ENCODE measurements around the gene SYNDIG1.

SYNDIG1 gene

DNA sequence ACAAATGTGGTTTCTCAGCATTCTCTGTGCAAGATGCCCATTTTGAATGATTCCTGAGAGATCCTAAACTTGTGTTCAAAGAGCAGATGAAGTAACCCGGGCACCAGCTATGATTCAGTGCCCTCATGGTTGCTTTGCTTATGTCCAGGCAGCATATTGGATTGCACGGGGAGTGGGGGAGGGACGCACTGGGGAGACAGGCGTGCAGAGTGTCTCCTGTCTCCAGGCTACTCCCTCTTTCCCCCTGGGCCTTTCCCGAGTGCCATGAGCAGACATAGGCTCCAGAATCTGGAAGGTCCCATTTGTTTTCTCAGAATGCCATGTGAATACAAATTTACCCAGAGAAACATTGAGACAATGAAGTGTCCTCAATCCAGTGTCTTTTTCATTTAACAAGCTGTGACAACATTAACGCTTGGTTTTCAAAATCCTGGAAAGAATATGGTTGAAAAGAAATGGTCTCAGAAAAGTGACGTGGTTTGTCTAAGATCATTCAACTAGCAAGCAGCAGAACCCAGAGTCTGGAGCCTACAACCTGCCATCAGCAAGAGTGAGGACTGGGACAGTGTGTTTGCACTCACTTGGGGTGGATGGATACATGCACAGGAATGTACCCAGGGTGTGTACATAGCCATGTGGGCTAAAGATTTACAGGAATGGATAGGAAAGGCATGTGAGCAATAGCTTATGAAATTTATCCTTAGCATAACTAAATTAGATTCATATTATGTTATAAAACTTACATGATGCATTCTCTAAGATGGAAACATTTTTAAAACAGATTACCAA is 4.2 kb downstream of the SYNDIG1 start:
- FAIRE-seq = no peak

DNA sequence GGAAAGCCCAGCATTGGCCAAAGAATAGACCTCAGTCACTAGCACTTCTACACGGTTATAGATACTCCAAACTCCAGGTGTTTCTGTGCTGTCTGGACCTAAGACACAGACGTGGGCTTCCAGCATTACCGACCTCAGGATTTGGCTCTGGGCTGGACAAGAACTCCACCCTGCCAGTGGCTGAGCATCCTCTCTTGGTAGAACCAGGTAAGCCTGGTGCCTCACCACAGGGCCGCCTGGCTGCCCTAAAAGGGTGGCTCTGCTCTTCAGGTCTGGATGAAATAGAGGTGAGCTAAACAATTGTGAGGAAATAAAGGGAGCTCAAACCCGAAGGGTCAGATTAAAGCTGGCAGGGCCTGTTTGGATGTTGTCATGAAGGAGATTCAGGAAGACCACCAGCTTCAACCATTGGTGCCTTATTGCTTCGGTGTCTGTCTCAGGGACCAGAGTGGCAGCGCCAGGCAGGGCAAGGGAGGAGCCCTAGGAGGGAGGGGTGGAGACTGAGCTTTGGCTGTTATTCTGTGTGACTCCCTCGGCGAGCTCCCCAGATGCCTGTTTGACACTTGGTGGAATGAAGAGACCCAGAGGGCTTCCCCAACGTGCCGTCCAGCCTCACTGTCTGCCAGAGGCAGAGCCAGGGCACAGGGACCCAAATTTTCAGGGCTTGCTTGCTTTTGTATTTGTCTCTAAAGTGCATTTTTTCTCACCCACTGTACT is 8.6 kb downstream of the SYNDIG1 start:
- no peak for FAIRE-seq

DNA sequence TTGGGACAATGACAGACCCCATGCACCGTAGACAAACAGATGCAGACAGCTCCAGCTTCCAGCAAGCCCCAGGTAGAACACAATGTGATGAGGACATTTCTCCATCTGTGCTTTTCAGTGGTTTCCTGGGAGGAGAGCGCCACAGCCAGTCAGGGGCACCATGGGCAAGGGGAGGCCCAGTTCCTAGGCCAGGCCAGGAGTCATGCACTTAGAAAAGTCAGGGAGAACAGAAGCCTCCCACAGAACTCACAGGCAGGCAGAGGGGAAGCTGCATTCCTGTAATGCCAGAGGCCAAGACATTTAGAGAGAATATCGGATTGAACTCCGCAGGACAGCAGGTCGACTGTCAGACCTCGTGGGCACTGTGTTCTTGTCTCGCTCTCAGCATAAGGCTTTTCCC is 9.2 kb downstream of the SYNDIG1 start:
- FAIRE-seq = no peak

DNA sequence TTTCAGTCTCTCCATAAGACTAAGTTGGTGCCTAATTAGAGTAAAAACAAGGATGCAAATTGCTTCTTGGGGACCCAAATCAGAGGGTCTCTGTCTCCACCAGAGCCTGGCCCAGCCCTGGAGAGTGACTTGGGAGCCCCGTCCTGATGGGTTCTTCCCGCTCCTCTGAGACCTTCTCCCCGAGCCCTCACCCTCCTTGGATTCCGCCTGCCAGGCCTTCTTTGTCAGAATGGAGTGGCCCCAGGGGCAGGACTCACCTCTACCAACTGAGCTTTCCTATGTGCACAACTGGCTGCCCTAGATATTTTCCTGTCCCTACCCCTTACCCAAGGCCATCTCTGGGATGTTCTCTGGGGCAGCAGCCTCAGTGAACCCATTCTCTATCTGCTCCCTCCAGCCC is 9.7 kb downstream of the SYNDIG1 start:
- FAIRE-seq = no peak

DNA sequence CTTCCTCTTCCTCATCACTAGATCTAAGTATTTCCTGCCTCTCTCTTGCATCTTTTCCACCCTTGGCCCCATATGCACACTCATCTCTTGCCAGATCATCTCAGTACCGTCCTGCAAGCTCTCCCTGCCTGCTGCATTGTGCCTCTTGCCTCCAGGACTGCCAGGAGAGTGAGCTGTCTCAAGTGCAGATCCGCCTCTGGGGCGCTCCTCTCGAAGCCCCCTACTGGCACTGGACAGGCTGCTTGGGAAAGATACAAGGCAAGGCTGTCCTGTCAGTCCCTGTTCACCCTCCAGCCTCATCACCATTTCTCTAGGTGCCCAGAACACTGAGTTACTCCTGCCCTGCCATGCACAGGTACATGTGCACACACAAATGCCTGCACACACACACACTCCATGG is 10.2 kb downstream of the SYNDIG1 start:
- no peak for FAIRE-seq

DNA sequence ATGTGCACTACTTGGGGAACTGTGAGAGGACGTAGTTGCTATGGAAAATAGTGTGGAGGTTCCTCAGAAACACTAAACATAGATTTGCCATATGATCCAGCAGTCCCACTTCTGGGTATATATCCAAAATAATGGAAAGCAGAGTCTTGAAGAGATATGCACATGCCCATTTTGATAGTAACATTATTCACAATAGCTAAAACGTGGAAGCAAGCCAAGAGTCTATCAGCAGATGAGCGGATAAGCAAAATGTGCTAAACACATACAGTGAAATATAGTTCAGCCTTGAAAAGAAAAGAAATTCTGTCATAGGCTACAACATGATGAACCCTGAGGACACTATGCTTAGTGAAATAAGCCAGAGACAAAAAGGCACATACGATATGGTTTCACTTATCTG is 11.1 kb downstream of the SYNDIG1 start:
- no peak for FAIRE-seq

DNA sequence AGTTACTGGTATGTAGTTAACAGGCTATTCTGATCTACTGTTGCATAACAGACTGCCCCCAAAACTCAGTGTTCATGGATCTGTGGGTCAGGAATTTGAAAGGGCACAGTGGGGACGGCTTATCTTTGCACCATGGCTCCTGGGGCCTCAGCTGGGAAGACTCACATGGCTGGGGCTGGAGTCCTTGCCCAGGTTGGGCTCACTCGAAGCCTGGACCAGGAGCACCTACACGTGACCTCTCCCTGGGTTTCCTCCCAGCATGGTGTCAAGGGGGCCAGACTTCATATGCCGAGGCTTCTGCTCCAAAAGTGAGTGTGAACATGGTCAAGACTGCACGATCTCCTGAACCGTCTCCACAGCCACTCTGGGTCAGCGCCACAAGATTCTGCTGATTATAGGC is 11.7 kb downstream of the SYNDIG1 start:
- FAIRE-seq = no peak

DNA sequence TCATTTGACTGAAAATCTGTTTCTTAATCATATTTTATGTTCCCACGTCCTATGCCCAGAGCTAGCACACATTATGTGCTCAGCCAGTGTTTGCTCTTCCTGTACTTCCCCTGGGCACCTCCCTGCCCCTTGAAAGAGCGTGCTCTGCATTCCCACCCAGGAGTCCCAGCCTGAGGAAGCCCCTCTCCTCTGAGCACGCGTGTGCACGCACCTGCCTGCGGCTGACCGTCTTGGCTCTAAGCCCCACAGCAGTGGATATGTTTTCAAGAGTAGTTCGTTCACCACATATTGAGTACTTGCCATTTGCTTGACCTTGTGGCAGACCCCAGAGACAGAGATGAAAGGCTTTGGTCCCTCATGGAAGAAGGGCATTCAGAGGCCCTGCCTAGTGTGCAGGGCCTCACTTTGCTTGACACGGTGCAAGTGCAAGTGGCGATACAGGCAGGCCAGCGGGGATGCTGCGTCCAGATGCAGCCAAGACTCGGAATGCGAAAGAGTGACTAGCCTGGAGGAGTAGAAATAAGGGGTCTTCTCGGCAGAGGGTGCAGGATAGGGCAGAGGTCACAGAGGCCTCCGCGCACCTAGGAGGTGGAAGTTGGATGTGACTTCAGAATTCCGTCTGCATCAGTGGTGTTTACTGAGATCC is 14.1 kb downstream of the SYNDIG1 start:
- FAIRE-seq = no peak

DNA sequence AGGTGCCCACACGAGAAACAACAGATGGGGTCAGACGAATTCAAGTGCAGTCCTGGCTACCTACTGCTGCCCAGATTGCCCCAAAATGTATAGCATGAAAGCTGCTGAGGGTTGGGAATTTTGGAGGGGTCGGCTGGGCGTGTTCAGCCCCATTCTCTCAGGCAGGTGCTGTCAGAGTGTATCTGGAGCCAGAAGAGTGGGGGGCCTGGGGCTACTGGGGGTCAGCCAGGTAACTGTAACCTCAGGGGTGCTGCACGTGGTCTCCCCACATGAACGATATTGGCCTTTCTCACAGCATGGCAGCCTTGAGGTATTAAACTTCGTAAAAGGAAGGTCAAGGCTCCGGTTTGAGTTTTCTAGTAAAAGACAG is 14.6 kb downstream of the SYNDIG1 start:
- FAIRE-seq = no peak

DNA sequence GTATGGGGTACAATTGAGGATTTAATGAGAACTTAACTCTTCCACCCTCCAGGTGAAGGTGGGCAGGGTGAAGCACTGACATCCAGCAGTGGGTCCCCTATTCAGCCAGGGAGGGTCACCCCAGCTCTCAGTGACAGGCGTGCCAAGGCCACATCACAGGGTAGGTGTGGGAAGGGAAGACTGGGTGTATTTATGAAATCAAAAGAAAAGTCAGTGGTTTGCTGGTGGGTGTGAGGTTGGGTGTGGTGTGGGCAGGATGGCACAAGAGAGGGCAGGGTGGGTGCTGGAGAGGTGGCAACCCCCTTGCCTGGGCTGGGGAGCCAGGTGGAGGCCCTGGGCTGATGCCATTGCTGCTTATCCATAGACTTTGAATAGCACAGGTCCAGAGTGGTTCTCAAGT is 16.6 kb downstream of the SYNDIG1 start:
- FAIRE-seq = no peak

DNA sequence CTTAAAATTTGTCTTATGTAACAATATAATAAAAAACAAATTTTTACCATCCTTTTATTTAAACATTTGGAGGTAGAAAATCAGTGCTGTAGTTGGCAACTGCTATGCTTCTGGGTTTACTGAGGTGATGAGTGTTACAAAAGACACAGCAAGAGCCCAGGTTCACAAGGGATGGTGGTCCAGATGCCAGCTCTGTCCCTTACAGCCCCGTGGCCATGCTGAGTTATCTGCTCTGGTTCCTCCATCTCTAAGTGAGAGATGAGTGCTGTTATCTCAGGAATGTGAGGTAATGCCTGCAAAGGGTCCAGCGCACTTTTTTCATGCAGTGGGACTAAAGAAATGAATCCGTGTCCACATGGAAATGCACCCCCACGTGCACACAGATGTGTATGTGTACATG is 17.8 kb downstream of the SYNDIG1 start:
- no peak for FAIRE-seq

DNA sequence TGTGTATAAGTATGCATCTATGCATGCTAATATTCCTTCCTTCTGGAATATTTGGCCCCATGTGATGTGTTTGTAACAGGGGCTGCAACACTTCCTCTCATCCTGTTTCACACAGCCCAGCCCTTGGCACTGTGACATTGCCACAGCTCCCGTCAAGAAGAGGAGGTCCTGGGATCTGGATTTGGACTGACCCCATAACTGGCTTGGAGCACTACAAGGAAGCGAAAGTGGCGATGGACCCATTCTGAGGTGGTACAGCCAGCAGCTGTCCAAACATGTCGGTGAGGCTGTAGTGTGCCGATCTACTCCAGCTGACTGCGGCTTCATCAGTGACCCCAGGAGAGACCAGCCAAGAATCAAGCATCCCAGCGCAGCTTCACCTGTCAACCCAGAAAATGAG is 18.2 kb downstream of the SYNDIG1 start:
- no peak for FAIRE-seq

DNA sequence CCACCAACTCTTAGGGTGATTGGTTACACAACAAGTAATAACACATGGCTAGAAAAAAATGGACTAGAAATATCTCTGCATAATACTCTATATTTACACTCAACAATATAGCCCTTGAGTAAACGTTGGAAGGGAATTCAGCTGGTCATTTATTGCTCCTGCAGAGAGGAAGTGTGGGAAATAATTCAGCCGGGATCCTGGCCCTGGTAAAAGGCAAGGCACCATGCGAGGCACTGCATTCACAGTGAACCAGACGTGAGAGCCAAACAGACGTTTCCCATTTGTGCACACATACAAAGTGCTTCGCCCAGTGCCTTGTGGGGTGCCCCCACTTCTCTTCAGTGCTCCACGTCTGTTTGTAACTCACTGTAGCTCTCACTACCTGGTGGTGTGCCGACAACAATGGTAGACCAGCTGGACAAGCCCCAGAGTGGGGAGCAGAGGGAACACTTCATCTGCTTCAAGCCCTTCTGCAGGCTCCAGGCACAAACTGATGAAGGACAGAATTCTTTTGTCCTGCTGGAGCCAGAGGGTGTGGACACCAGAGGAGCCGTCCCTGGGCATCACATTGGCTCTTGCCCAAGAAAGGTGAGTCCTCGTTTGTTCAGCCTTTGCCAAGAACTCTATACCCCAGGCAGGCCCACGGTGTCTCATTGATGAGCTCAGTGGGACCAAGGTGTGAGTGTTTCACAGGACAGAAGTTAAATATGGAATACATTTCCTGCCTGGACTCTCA is 18.8 kb downstream of the SYNDIG1 start:
- FAIRE-seq = no peak

DNA sequence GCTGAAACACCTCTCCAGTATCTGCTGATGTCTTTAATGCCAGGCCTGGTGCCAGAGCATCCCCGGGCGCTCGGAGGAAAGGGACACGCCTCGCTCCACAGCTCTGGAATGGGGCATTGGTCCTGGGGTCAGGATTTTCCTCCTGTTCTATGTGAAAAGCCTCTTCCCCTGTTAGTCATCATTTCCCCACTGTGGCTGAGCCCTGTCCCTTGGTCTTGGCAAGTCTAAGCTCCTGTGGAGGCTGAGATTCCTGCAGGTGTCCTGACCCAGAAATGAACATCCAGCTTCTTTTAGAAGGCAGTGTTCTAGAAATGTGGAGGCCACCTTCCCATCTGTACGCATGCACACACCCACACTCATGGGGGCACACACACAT is 19.4 kb downstream of the SYNDIG1 start:
- no peak for FAIRE-seq

DNA sequence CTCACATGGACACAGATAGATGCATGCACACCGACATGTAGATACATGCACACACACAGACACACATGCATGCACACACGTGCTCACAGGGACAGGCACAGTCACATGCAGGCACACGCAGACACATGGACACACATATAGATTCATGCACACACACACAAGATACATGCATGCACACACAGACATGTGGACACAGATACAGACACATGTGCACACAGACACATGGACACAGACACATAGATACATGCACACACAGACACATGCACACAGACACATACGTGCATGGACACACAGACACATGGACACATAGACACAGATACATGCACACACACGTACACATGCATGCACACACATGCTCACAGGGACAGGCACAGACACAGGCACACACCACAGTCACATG is 19.8 kb downstream of the SYNDIG1 start:
- no peak for FAIRE-seq

DNA sequence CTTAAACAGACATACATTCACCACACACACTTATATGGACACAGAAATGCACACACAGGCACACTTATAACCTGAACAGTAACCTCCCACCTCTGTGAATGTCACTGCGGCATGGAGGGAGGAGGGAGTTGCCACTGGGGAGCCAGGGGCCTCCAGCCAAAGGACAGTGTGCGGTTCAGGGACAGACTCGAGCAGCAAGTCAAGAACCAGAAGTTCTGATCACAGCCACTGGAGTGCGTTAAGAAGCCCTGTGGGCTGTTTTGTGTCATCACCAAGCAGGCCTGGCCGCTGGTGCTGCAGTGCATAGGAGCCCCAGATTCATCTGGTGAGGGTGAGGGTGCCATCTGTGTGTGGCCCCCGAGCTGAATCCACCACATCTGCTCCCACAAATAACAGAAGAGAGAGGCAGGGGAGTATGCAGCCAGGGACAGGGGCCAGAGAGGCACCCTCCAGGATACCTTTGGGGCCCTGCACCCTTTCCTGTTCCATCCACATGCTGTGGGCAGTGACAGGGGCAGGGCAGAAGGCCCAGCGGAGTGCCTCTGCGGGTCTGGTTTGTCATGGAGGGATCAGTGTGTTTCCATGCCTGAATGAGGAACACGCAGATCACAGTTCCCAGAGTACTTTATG is 20.3 kb downstream of the SYNDIG1 start:
- no peak for FAIRE-seq

DNA sequence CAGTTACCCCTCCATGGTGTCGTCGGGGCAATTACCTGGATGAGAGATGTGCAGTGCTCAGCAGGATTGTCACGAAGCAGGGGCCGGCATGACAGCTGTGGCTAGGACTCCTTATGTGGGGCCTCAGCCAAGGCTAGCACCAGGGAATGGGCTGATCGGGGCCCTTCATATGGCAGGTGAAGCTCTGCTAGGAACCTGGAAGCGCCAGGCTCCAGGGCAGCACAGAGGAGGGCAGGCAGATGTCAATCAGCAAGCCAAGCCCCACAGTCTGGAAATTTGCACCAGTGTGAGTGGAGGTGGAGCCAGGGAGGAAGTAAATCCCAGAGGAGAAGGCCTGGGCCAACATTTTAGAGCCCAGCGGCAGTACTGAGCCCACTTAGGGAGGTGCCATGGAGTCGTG is 21.2 kb downstream of the SYNDIG1 start:
- FAIRE-seq = no peak

DNA sequence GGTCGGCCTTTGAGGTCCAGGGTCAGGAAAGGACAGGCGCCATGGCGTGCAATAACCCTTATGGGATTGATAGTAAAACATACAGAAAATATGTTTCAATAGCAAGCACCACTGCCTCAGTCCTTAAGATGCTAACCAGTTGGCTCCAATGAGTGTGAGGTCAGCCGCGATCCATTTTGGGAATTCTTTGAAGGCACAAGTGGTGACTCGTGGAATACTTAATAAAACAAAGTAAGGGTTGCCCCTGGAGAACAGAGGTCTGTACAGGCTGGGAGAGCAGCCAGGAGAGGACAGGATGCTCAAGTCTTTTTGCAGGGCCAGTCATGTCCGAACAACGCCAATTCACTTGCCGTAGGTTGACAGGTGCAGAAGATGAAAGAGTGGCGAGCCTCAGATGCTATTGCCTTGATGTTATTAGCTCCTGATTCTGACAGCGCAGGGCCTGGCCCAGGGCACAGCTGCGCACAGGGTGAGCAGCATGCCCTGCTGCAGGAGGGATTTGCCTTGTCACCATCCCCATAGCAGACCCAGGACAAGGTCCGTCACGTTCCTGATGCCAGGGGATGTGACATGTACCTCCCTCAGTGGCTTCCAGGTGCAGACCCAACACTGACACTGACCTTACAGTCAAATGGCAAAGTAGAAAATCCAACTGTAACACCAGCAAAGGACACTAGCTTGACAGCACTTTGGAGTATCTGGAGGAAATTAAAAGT is 21.8 kb downstream of the SYNDIG1 start:
- no peak for FAIRE-seq

DNA sequence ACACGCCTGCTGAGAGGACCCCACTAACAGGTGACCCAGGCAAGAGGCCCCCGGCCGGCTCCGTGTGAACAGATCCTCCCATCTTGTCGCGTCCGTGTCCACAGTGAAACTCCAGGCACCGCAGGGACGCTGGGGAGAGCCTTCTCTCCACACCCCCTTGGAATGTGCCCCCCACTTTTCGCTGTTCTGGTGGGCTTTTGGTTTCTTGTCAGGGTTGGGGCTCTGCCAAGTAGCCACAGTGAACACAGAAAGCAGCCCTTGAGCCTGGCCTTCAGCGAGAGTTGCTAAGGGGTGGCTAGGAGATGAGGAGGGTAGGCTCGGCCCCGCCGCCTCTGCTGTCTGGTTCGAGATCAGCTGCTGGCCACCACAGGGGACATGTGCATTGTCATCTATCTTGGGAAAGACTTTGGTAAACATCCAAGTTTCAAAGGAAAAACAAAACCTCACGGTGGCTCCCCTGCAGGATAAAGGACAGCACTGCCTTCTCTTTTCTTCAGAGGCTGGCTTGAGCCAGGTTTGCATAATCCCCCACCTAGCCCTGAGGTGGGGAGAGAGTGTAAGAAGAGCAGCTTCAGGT is 22.7 kb downstream of the SYNDIG1 start:
- no peak for FAIRE-seq

DNA sequence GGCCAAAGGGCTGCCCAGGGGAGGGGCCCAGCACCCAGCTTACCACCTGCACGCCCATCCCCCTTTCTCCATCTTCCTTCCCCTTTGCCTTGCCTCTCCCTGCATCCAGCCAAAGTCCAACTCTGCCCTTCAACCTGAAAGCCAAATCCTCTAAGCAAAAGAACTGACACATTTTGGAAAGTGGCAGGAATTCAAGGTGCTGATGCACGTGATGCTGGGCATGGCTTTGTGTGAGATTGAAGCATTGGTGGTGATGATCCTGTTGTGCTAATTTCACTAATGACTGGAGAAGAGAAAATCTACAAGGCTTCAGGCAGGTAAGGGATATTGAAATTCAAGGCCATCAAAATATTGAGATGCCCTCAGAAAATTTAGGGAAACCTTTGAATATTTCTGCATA is 23.3 kb downstream of the SYNDIG1 start:
- no peak for FAIRE-seq

DNA sequence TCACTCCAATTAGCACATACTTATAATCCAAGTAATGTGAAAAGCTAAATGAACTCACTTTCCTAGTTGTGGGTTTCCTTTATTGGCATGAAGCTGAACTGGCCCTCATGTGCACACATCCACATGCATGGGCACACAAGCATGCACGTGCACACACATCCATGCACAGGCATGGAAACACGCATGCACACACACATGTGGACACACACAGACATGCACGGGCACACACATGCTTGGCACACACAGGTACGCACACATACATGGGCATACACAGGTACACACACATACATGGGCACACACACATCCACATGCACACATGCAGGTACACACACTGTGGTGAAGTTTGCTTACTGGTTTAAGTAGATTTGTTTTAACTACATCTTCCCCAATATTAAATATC is 23.8 kb downstream of the SYNDIG1 start:
- FAIRE-seq = no peak
